HUDEP-2 (cell line): Measurements from ENCODE around the gene EPB41.
"Not testable (repeated sequence)": the region's sequence is repeated elsewhere in the genome, so short reads cannot be mapped to it uniquely, and the experiment has no call there.

Experiments used
- DNase-seq, 76 experiments: peaks; one replicate each; lab custom pipeline; 2025; ENCODE audit not compliant: unreplicated experiment in 76 of 76; lab: John Stamatoyannopoulos, UW

Gene EPB41

GRCh38 chr1:29033829-29034466 lies 119.6 kb downstream of the EPB41 start:
- peak in 22 of 76 experiments; percentile 3 to 50 (median 19) for DNase-seq

- no peak for DNase-seq
These were observed 129.1 kb downstream of the EPB41 start for GRCh38 chr1:29043274-29043965.

GRCh38 chr1:29044010-29044409 lies 129.6 kb downstream of the EPB41 start:
- DNase-seq, result no peak

GRCh38 chr1:29045663-29046062 lies 131.3 kb downstream of the EPB41 start:
- DNase-seq, result not testable (repeated sequence)

- peak in 7 of 76 experiments; percentile 2 to 43 (median 16) for DNase-seq
These were observed 132.8 kb downstream of the EPB41 start for GRCh38 chr1:29047142-29047541.

GRCh38 chr1:29050166-29050565 lies 135.8 kb downstream of the EPB41 start:
- no peak for DNase-seq

- DNase-seq, result no peak
These were observed 137.7 kb downstream of the EPB41 start for GRCh38 chr1:29052100-29052499.

- DNase-seq, result no peak
These were observed 138.6 kb downstream of the EPB41 start for GRCh38 chr1:29052941-29053340.

GRCh38 chr1:29055160-29055559 lies 140.8 kb downstream of the EPB41 start:
- no peak for DNase-seq

- no peak for DNase-seq
These were observed 141.9 kb downstream of the EPB41 start for GRCh38 chr1:29056256-29056655.

- no peak for DNase-seq
These were observed 143.3 kb downstream of the EPB41 start for GRCh38 chr1:29057700-29058099.

GRCh38 chr1:29062157-29062942 lies 148.0 kb downstream of the EPB41 start:
- DNase-seq, result peak in 1 of 76 experiments; percentile 6

- no peak for DNase-seq
These were observed 149.7 kb downstream of the EPB41 start for GRCh38 chr1:29064064-29064463.

GRCh38 chr1:29077155-29077554 lies 162.8 kb downstream of the EPB41 start:
- DNase-seq, result no peak

- not testable (repeated sequence) for DNase-seq
These were observed 165.7 kb downstream of the EPB41 start for GRCh38 chr1:29079916-29080629.

- DNase-seq, result no peak
These were observed 166.8 kb downstream of the EPB41 start for GRCh38 chr1:29081201-29081600.

- no peak for DNase-seq
These were observed 168.2 kb downstream of the EPB41 start for GRCh38 chr1:29082519-29082918.

- DNase-seq, result no peak
These were observed 169.2 kb downstream of the EPB41 start for GRCh38 chr1:29083317-29084195.

GRCh38 chr1:29084196-29084521 lies 169.8 kb downstream of the EPB41 start:
- no peak for DNase-seq
